Hepatocyte (in vitro differentiated cells): ENCODE data around the gene AANAT. TPM values are rescaled to one million over a fixed set of nuclear protein-coding genes. Genes with fewer than 3 reads are reported as not detected.

Experiments
- DNase-seq: peaks from one replicate; pipeline ENCODE4 v3.0.0-alpha.2; 2016; ENCODE audit warnings: low spot score
- H2AFZ ChIP-seq: fragments of 200-600 bp; sonication (generic); 2 replicates; pipeline ENCODE4 v1.6.0; 2016; ENCODE audit warnings: antibody characterized with exemption, mild to moderate bottlenecking
- H3K27ac ChIP-seq: fragments of 200-600 bp; sonication (generic); 2 replicates; pipeline ENCODE4 v1.5.1; 2016; ENCODE audit warnings: mild to moderate bottlenecking
- H3K27me3 ChIP-seq: fragments of 200-600 bp; sonication (generic); 2 replicates; pipeline ENCODE4 v1.6.1; 2016
- H3K36me3 ChIP-seq: fragments of 200-600 bp; sonication (generic); replicated peaks from 2 replicates; pipeline ENCODE4 v1.5.1; 2016; ENCODE audit warnings: low read depth; ENCODE audit not compliant: insufficient read depth
- H3K4me1 ChIP-seq: fragments of 200-600 bp; sonication (generic); 2 replicates; pipeline ENCODE4 v1.5.1; 2016; ENCODE audit warnings: mild to moderate bottlenecking, moderate library complexity; ENCODE audit not compliant: insufficient read depth
- H3K4me2 ChIP-seq: fragments of 200-600 bp; sonication (generic); 2 replicates; pipeline ENCODE4 v1.6.0; 2016
- H3K4me3 ChIP-seq: fragments of 200-600 bp; sonication (generic); 2 replicates; pipeline ENCODE4 v1.5.1; 2016; ENCODE audit warnings: mild to moderate bottlenecking
- H3K79me2 ChIP-seq: fragments of 200-600 bp; sonication (generic); 2 replicates; pipeline ENCODE4 v1.6.0; 2017; ENCODE audit warnings: mild to moderate bottlenecking
- H3K9me2 ChIP-seq: fragments of 200-600 bp; sonication (generic); replicated peaks from 2 replicates; pipeline ENCODE4 v1.6.0; 2017; ENCODE audit warnings: mild to moderate bottlenecking; ENCODE audit not compliant: insufficient read depth
- H3K9me3 ChIP-seq: fragments of 200-600 bp; sonication (generic); 2 replicates; pipeline ENCODE4 v1.5.1; 2016; ENCODE audit warnings: low read depth, mild to moderate bottlenecking
- H4K20me1 ChIP-seq: fragments of 200-600 bp; sonication (generic); 2 replicates; pipeline ENCODE4 v1.6.0; 2016; ENCODE audit warnings: mild to moderate bottlenecking; ENCODE audit not compliant: insufficient read depth, poor library complexity, severe bottlenecking
- EZH2 ChIP-seq: fragments of 200-600 bp; sonication (generic); IDR thresholded peaks from 2 replicates; pipeline ENCODE4 v1.6.1; 2016; ENCODE audit warnings: antibody characterized with exemption, mild to moderate bottlenecking, borderline replicate concordance
- EZH2phosphoT487 ChIP-seq: fragments of 200-600 bp; sonication (generic); IDR thresholded peaks from one replicate; pipeline ENCODE4 v1.6.1; 2018; ENCODE audit warnings: antibody characterized with exemption, mild to moderate bottlenecking, low read depth, moderate library complexity; ENCODE audit not compliant: unreplicated experiment, severe bottlenecking
- WGBS: methylation state at CpG from one replicate; pipeline ENCODE4 v1.1.6; 2016; ENCODE audit warnings: low lambda C conversion rate; ENCODE audit errors: missing lambda C conversion rate; 5-methylcytosine and 5-hydroxymethylcytosine counted together
- polyA plus RNA-seq: library from polyadenylated mRNA; unstranded; fragments of >200 nt; fragmentation: Nextera tagmentation; extraction: Ambion mirVana; gene quantifications from 2 replicates; pipeline ENCODE4 v1.2.1, GENCODE V29; 2016
- total RNA-seq: library from RNA; depleted of rRNA; stranded (reverse); fragments of >200 nt; gene quantifications from 2 replicates; pipeline ENCODE4 v1.2.3, GENCODE V29; 2014
- TF ChIP-seq, protein P1 (sequence below): fragments of 200-600 bp; sonication (generic); IDR thresholded peaks from 2 replicates; pipeline ENCODE4 v1.5.1; 2016; ENCODE audit warnings: antibody characterized with exemption, mild to moderate bottlenecking; ENCODE audit not compliant: poor library complexity

The AANAT gene
- total and polyA plus RNA-seq, 2 experiments from 2014 or later: not detected

DNA sequence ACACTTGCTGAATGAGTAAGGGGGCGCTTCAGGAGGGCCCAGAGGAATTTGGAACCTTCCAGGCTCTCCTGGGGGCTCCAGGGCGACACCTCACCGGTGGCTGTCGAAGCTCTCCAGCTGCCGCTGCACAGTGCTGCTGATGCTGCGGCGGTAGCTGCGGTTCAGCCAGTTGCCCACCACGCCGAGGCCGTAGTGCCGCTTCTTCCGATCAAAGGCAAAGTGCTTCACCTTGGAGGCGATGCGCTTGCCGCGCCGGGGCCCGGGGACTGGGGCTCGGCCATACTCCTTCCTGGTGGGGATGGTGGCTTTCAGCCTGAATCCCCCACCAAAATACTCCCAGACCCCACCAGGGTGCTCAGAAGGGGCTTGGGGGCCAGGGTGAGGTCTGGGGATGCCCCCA is 9.3 kb downstream of the AANAT start:
- Histone ChIP-seq H3K79me2 (no peaks in the 10 kb centered on the region), H2AFZ (no peak overlapping the region), H4K20me1 (no peaks in the 10 kb centered on the region), H3K27me3 (no peaks in the 10 kb centered on the region), H3K9me3 (no peaks in the 10 kb centered on the region), H3K4me2 (no peak overlapping the region), H3K27ac (no peak overlapping the region), H3K36me3 (no peaks in the 10 kb centered on the region), H3K4me1 (no peaks in the 10 kb centered on the region), H3K4me3 (no peak overlapping the region), H3K9me2 (no peaks in the 10 kb centered on the region)
- no peak for DNase-seq
- TF ChIP-seq, protein P1, sequence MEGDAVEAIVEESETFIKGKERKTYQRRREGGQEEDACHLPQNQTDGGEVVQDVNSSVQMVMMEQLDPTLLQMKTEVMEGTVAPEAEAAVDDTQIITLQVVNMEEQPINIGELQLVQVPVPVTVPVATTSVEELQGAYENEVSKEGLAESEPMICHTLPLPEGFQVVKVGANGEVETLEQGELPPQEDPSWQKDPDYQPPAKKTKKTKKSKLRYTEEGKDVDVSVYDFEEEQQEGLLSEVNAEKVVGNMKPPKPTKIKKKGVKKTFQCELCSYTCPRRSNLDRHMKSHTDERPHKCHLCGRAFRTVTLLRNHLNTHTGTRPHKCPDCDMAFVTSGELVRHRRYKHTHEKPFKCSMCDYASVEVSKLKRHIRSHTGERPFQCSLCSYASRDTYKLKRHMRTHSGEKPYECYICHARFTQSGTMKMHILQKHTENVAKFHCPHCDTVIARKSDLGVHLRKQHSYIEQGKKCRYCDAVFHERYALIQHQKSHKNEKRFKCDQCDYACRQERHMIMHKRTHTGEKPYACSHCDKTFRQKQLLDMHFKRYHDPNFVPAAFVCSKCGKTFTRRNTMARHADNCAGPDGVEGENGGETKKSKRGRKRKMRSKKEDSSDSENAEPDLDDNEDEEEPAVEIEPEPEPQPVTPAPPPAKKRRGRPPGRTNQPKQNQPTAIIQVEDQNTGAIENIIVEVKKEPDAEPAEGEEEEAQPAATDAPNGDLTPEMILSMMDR: no peak
- TF ChIP-seq EZH2 (no peak), EZH2phosphoT487 (no peak)
- WGBS: 98% methylated on average over 20 of the region's 20 CpGs

DNA sequence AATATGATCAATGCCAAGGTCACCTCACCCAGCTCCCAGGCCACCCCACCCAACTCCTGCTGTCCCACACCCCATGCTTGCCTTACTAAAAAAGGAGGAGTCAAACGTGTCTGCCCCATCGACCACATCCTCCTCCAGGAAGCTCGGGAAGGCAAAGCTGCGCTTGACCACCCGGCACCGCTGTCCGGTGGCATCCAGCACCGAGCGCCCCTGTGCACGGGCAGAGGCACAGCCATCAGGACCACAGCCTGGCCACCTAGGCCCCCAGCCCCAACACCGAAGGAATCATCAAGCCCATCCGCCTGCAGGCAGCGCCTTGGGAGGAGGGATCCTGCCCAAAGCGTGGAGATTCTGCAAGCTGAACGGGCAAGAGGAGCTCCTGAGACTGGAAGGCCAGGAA is 10.2 kb downstream of the AANAT start:
- H3K27me3 ChIP-seq: no peaks in the 10 kb centered on the region
- H3K36me3 ChIP-seq: no peaks in the 10 kb centered on the region
- H3K9me3 ChIP-seq: no peaks in the 10 kb centered on the region
- no peak overlapping the region for H3K27ac ChIP-seq
- H3K4me2 ChIP-seq: no peak overlapping the region
- no peak overlapping the region for H3K4me3 ChIP-seq
- no peak overlapping the region for H2AFZ ChIP-seq
- no peaks in the 10 kb centered on the region for H3K4me1 ChIP-seq
- TF ChIP-seq, protein P1: no peak
- TF ChIP-seq EZH2phosphoT487: no peak
- no peak for TF ChIP-seq EZH2
- H3K79me2 ChIP-seq: no peaks in the 10 kb centered on the region
- no peak for DNase-seq
- no peaks in the 10 kb centered on the region for H3K9me2 ChIP-seq
- no peaks in the 10 kb centered on the region for H4K20me1 ChIP-seq
- 93% methylated on average over 15 of the region's 15 CpGs for WGBS

DNA sequence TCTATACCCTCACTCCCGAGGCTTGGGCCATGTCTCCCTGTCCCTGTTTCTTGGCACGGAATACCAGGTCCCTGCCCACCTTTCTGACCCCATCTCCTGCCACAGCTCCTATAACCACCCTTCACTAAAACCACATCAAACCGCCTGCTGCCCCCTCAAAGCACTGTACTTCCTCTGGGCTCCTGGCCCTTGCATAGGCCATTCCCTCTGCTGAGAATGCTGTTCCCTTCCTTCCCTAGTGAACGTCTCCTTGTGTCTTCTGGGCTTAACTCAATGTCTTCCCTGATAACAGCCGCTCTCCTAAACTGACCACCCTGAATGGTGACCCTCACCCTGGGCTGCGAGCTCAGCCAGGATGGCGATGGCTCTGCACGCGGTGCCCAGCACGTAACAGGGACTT is 10.7 kb downstream of the AANAT start:
- 95% methylated on average over 10 of the region's 10 CpGs for WGBS
- Histone ChIP-seq H3K4me1 (no peaks in the 10 kb centered on the region), H3K9me3 (no peaks in the 10 kb centered on the region), H2AFZ (no peak overlapping the region), H3K27me3 (no peaks in the 10 kb centered on the region), H3K4me3 (no peak overlapping the region), H3K36me3 (no peaks in the 10 kb centered on the region), H3K9me2 (no peaks in the 10 kb centered on the region), H3K4me2 (no peak overlapping the region), H4K20me1 (no peaks in the 10 kb centered on the region), H3K79me2 (no peaks in the 10 kb centered on the region), H3K27ac (no peak overlapping the region)
- no peak for DNase-seq
- TF ChIP-seq, protein P1: no peak
- TF ChIP-seq EZH2phosphoT487: no peak
- TF ChIP-seq EZH2: no peak
